Right cardiac atrium (tissue), 5 donors: ENCODE data around the gene FAM107B. TPM values are rescaled to one million over a fixed set of nuclear protein-coding genes. Genes with fewer than 3 reads are reported as not detected.
A peak's percentile ranks its signal among the peaks of the same experiment; 100 is the strongest.

ENCODE experiments used
- ATAC-seq, 2 donors: fragments of 200-7000 bp; cut with Tn5 transposase; one replicate each; pipeline versions ENCODE4 v1.8.0 to v1.9.1; 2020; ENCODE audit warnings: moderate library complexity in 2 of 2, mild to moderate bottlenecking in 1 of 2
- DNase-seq, 3 donors: peaks; one replicate each; pipeline ENCODE4 v3.0.0-alpha.2; 2020
- H3K27ac ChIP-seq: one replicate; pipeline ENCODE4 v1.5.1; 2013; ENCODE audit warnings: mild to moderate bottlenecking, low read length, control low read depth, moderate library complexity
- H3K27me3 ChIP-seq: one replicate; pipeline ENCODE4 v1.6.1; 2013; ENCODE audit not compliant: control insufficient read depth, insufficient read depth
- H3K4me1 ChIP-seq: one replicate; pipeline ENCODE4 v1.6.1; 2013; ENCODE audit warnings: low read length; ENCODE audit not compliant: control insufficient read depth, insufficient read depth
- H3K4me3 ChIP-seq: one replicate; pipeline ENCODE4 v1.5.1; 2013; ENCODE audit warnings: low read length, control low read depth
- H3K9me3 ChIP-seq: one replicate; pipeline ENCODE4 v1.6.1; 2013; ENCODE audit warnings: low read length; ENCODE audit not compliant: control insufficient read depth
- WGBS: extraction: QIAGEN DNeasy Blood & Tissue Kit; methylation state at CpG from one replicate; pipeline ENCODE4 v1.1.7; 2013; 5-methylcytosine and 5-hydroxymethylcytosine counted together
- intact Hi-C, 4 donors: fragments of 100-400 bp; cut with DNase I; formaldehyde crosslinking; loops; one replicate each; pipeline versions ENCODE4 v1.11.0 to v1.14.0; 2022 to 2023
- polyA plus RNA-seq: library from polyadenylated mRNA; stranded (reverse); fragments of 200-250 nt; gene quantifications from one replicate; pipeline ENCODE4 v1.2.3, GENCODE V29; 2013
- total RNA-seq, 4 donors: library from RNA; stranded (reverse); fragmentation: NEBNext Ultra II Directional; extraction: Animal tissue kit (Norgen Biotek cat#: 25700); gene quantifications; one replicate each; pipeline ENCODE4 v1.2.1, GENCODE V29; 2021
- donor health status: healthy with polysubstance abuse.
- donor health status: DM: no; HTN: yes; CAD: no.
- donor health status: DM: no; HTN: no; CAD: no.
- donor health status: DM: no; HTN: yes; CAD: no; lungs with severe emphysema.
- donor health status: DM: yes; HTN: yes; CAD: no.

The FAM107B gene
- total and polyA plus RNA-seq, 5 donors = 4.3 to 18.7 (median 8.0) TPM

DNA sequence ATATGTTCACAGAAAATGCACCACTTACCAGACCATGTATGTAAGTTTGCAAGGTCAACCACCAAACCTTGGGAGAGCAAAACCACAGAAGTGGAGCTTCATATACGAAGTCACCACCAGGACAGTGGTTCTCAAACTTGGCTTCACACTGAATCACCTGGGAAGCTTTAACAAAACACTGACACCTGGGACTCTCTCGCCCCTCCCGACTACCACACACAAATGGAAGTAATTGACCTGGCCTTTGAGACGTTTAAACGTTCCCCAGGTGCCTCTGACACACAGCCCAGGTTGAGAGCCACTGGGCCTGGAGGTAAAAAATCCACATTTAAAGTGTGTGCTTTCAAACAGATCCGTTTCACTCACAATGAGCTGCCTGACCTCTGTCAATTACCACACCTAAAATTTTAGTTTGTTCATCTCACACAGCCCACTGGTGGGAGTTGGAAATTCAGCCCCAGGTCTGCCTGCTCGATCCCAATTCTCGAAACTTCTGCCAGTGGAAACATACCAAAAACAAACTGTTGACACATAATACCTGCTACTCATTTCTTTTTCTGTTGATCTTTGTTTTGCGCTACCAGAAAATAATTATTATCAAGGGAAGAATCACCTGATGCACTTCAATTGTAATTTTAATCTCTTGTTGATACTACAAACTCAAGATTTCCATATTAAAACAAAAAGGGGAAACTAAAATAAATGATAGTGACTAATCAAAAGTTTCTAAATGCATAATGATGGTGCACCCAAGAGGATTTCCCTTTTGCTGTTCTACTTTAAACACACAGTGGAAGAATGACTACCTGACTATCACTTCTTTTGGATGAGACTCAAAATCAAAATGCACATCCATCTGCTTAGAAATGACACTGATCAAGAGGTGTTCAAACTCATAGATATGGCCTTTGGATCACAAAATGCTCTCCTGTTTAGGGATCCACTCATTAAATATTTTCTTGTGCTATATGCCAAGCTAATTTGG lies 36.6 kb upstream of the FAM107B start:
- intact Hi-C loops = loop anchor here in 1 of 4 donors (10.0 kb wide), 1 partner anchor 266 kb away; no protein-coding TSS in a partner anchor
- Histone ChIP-seq H3K4me1 (no peaks in the 10 kb centered on the region), H3K4me3 (no peak overlapping the region), H3K27me3 (no peaks in the 10 kb centered on the region), H3K27ac (no peak overlapping the region), H3K9me3 (no peaks in the 10 kb centered on the region)
- ATAC-seq (no peak), DNase-seq (no peak)
- 71% methylated on average over 9 of the region's 9 CpGs for WGBS

DNA sequence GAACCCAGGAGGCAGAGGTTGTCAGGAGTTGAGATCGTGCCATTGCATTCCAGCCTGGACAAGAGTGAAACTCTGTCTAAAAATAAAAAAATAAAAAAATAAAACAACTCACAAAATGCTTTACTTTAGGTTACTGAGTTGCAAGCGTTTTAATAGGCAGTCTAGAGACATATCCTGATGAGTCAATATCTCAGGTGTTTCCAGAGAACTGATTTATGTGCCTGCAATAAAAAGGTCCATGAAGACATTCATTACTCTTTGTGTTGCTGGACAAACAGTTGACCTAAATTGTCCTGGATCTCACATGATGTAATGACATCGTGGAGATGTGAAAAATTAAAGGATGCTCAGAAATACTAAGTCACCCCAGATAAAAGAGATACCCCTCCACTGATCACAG lies 31.6 kb upstream of the FAM107B start:
- ATAC-seq = no peak
- H3K27ac ChIP-seq = no peak overlapping the region
- no peaks in the 10 kb centered on the region for H3K4me1 ChIP-seq
- no peak for DNase-seq
- no peaks in the 10 kb centered on the region for H3K9me3 ChIP-seq
- no peaks in the 10 kb centered on the region for H3K27me3 ChIP-seq
- H3K4me3 ChIP-seq = no peak overlapping the region
- WGBS = 78% methylated on average over 3 of the region's 3 CpGs
- intact Hi-C loops = no loop called here

DNA sequence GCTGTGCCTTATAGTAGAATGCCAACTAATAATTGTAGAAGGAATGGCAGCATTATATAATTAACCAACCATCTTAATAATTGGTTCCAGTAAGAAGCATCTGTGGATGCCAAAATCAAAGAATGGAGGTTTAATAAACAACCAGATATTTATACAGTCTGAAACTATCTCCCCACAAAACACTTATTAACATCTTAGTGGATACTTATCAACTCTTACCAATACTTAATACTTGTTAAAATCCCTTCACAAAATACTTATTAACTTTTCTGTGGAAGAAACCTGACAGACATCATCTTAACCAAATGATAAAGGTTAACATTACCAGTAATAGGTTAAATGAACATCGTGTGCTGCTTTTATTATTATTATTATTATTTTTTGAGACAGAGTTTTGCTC lies 29.1 kb upstream of the FAM107B start:
- WGBS = 37% methylated on average over 1 of the region's 1 CpG
- DNase-seq (no peak), ATAC-seq (no peak)
- no peak overlapping the region for H3K4me3 ChIP-seq
- no peak overlapping the region for H3K27ac ChIP-seq
- intact Hi-C loops = no loop called here
- no peaks in the 10 kb centered on the region for H3K4me1 ChIP-seq
- no peaks in the 10 kb centered on the region for H3K9me3 ChIP-seq
- no peaks in the 10 kb centered on the region for H3K27me3 ChIP-seq

DNA sequence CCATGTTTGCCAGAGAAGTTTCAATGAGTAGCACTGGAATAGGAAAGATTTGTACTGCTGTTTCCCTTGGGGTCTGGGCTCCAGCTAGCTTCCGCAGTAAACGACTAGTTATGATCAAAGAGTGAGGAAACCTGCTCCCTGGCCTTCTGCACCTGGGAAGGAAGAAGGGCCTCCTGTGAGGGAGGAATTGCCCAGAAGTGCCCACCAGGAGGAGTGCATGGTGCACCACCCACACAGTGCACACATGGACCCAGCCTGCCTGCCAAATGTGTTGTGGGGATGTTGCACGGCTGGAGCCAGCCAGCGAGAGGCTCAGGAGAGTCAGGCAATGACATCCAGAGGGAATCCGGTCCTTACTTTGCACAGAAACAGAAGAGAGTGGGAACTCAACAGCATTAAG lies 27.0 kb upstream of the FAM107B start:
- intact Hi-C loops = no loop called here
- Histone ChIP-seq H3K27ac (no peak overlapping the region), H3K9me3 (no peaks in the 10 kb centered on the region), H3K4me1 (no peaks in the 10 kb centered on the region), H3K4me3 (no peak overlapping the region), H3K27me3 (no peaks in the 10 kb centered on the region)
- DNase-seq (no peak), ATAC-seq (peak in 1 of 2 donors; percentile 19)
- 45% methylated on average over 5 of the region's 5 CpGs for WGBS

DNA sequence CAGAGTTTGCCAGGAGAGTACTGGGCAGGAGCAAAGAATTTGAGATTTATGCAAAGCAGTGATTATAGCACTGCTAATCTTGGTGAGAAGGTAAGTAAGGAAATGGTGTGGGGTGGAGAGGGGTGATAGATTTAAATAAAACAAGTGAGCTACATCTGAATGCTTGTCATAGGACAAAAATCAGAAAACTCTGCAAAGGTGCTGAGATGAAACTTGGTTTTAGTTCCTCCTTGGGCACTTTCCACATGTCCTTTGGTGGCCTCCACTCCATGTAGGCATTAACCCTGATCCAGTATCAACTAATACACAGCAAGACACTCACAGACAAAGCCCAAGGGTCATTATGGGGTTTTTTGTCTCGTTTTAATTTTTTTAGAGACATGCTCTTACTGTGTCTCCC lies 25.7 kb upstream of the FAM107B start:
- H3K4me1 ChIP-seq = no peaks in the 10 kb centered on the region
- DNase-seq = no peak
- no peak overlapping the region for H3K27ac ChIP-seq
- intact Hi-C loops = no loop called here
- ATAC-seq = no peak
- 48% methylated on average over 1 of the region's 1 CpG for WGBS
- no peaks in the 10 kb centered on the region for H3K9me3 ChIP-seq
- H3K4me3 ChIP-seq = no peak overlapping the region
- H3K27me3 ChIP-seq = no peaks in the 10 kb centered on the region

DNA sequence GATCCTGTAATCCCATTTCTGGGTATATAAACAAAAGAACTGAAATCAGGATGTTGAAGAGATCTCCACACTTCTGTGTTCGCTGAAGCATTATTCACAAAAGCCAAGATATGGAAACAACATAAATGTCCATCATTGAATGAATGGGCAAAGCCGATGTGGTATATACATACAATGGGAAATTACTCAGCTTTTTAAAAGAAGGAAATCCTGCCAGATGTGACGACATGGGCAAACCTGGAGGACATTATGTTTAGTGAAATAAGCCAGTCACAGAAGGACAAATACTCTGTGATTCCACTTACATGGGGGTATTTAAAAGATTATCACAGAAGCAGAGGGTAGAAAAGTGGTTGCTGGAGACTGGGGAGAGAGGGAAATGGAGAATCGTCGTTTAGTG lies 23.9 kb upstream of the FAM107B start:
- ATAC-seq = no peak
- H3K9me3 ChIP-seq = no peaks in the 10 kb centered on the region
- no peak overlapping the region for H3K27ac ChIP-seq
- H3K4me1 ChIP-seq = no peaks in the 10 kb centered on the region
- WGBS = 48% methylated on average over 5 of the region's 5 CpGs
- no peaks in the 10 kb centered on the region for H3K27me3 ChIP-seq
- intact Hi-C loops = no loop called here
- no peak for DNase-seq
- no peak overlapping the region for H3K4me3 ChIP-seq

DNA sequence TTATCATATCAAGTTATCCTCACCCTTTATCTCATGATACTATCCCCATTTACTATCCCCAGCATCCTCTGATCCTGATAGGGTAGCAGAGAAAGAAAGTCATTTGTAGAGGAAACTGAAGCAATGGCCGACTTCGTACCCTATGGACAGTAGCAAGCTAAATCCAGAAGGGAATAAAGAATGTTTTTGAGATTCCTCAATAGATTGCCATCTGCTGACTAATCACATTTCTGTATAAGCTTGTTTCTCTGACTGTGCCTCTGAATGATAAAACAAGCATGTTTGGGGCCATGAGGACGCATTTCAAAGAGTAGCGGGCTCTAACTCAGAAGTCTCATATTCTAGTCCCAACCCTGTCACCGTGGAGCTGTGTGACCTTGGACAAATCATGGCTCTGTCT lies 13.2 kb upstream of the FAM107B start:
- intact Hi-C loops = no loop called here
- DNase-seq (no peak), ATAC-seq (no peak)
- no peaks in the 10 kb centered on the region for H3K9me3 ChIP-seq
- no peak overlapping the region for H3K4me3 ChIP-seq
- H3K4me1 ChIP-seq = no peaks in the 10 kb centered on the region
- no peak overlapping the region for H3K27ac ChIP-seq
- WGBS = 85% methylated on average over 5 of the region's 5 CpGs
- H3K27me3 ChIP-seq = no peaks in the 10 kb centered on the region

DNA sequence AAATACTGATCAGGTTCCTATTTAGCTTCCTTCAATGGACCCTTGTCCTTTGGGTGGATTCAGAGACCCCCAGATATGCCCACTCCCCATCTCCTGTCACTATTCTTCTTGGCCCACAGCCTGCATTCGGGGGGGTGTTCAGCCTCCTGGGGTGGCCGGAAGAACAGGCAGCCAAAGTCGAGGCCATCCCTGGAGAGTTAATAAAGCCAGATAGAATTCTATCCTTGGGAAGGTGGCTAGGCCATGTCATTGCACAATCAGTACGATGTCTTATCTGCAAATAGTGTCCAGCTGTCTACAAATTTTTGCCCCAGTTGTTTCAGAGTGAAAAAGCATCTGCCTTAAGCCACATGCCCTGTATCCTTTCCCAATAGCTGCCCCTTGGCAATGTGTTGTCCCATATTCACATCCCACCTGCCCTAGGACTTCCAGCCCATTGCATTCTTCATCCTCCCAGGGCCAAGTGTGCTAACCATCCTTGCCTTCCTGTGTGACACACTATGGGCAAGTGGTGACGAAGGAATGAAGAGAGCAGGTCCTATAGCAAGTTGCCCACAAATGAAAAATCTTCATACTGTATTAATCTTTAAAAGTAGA lies 9.9 kb upstream of the FAM107B start:
- Histone ChIP-seq H3K9me3 (no peaks in the 10 kb centered on the region), H3K27me3 (no peaks in the 10 kb centered on the region), H3K4me1 (no peaks in the 10 kb centered on the region), H3K4me3 (no peak overlapping the region), H3K27ac (no peak overlapping the region)
- WGBS = 73% methylated on average over 5 of the region's 5 CpGs
- DNase-seq (no peak), ATAC-seq (no peak)
- intact Hi-C loops = no loop called here

DNA sequence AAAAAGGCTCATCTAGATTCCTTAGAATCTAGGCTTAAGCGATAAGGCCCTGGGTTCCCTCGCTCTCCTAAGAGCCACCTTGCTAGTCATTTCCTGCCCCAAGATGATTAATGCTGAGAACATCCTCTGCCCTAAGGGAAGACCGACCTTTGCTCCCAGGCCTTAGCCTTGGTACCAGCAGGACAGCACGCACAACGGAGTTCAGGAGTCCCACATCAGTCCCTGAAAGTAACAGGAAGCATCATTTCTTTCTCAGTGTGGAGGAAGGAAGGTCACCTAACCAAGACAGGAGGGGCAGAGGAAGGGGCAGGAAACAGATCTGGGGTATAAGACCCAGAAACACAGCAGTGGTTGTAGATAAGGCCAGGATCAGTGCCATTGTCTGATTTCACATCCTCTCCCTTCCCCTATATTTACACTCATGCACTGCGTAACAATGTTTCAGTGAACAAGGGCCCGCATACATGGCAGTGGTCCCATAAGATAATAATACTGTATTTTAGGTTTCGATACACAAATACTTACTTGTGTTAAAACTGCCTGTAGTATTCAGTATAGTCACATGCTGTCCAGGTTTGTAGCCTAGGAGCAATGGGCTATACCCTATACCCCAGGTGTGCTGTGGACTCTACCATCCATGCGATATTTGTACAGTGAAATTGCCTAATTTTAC lies 8.1 kb upstream of the FAM107B start:
- WGBS = 65% methylated on average over 9 of the region's 9 CpGs

DNA sequence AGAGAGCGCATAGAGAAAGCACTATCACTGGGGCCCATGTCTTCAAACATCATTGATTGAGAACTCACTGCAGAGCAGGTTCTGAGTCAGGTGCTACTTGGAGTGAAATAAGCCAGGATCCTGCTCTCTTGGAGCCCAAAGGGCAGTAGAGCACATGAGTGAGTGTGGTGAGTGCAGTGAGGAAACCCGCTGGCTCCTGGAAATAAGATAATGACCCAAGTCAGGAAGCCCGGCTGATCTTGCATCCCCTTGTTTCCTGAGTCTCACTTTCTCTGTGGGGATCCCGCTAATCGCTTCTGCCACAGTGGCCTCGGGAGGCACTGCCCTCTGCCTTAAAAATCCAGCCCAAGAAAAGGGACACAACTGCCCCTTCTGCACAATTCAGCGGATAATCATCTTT lies 7.1 kb upstream of the FAM107B start:
- H3K4me1 ChIP-seq = peaks cover 2% of the 10 kb centered on the region
- WGBS = 65% methylated on average over 7 of the region's 7 CpGs
- H3K4me3 ChIP-seq = no peak overlapping the region
- intact Hi-C loops = no loop called here
- ATAC-seq = peak in 1 of 2 donors; percentile 60
- no peak overlapping the region for H3K27ac ChIP-seq
- H3K9me3 ChIP-seq = no peaks in the 10 kb centered on the region
- no peaks in the 10 kb centered on the region for H3K27me3 ChIP-seq
- no peak for DNase-seq

More for the DNA sequence above, 8.1 kb upstream of the FAM107B start:
- Histone ChIP-seq H3K4me1 (peaks cover 2% of the 10 kb centered on the region), H3K9me3 (no peaks in the 10 kb centered on the region), H3K27ac (no peak overlapping the region), H3K4me3 (no peak overlapping the region), H3K27me3 (no peaks in the 10 kb centered on the region)
- ATAC-seq (peak; percentile 49 to 90), DNase-seq (no peak)
- intact Hi-C loops = no loop called here
